HUES6 (cell line): ENCODE data around the gene BMP8B.

Source experiments
- H3K27ac ChIP-seq: 2 replicates; pipeline ENCODE4 v1.7.0; 2013; ENCODE audit warnings: low read depth, mild to moderate bottlenecking, low read length, inconsistent platforms
- H3K27me3 ChIP-seq: 2 replicates; pipeline ENCODE4 v1.6.1; 2013; ENCODE audit warnings: low read length; ENCODE audit not compliant: control insufficient read depth, insufficient read depth
- H3K36me3 ChIP-seq: 2 replicates; pipeline ENCODE4 v1.6.1; 2013; ENCODE audit warnings: low read length; ENCODE audit not compliant: control insufficient read depth, insufficient read depth
- H3K4me1 ChIP-seq: 2 replicates; pipeline ENCODE4 v1.6.1; 2013; ENCODE audit warnings: low read length; ENCODE audit not compliant: control insufficient read depth, insufficient read depth
- H3K4me3 ChIP-seq: 2 replicates; pipeline ENCODE4 v1.5.1; 2013; ENCODE audit warnings: low read depth, low read length
- H3K9ac ChIP-seq: one replicate; pipeline ENCODE4 v1.6.1; 2013; ENCODE audit warnings: mild to moderate bottlenecking, low read length
- H3K9me3 ChIP-seq: 2 replicates; pipeline ENCODE4 v1.6.1; 2013; ENCODE audit warnings: low read depth, low read length; ENCODE audit not compliant: control insufficient read depth, insufficient read depth

BMP8B gene

DNA sequence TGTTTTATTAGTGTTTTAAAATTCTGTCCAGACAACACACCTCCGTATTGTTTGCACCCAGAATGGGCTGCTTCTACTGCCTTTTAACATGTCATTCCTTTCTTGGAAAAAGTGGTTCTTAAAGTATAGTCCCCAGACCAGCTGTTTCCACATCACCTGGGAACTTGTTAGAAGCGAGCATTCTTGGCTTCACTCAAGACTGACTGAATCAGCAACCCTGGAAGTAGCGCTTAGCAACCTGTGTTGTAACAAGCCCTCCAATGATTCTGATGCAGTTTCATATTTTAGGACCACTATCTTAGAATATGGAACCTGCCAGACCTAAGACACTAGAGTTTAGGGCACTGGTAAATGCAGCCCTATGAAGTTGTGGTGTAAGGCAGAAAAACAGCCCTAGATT lies 55.9 kb downstream of the BMP8B start:
- no peak overlapping the region for H3K27ac ChIP-seq
- H3K9me3 ChIP-seq = no peaks in the 10 kb centered on the region
- no peaks in the 10 kb centered on the region for H3K36me3 ChIP-seq
- no peaks in the 10 kb centered on the region for H3K4me1 ChIP-seq
- H3K27me3 ChIP-seq = peaks cover 98% of the 10 kb centered on the region
- no peak overlapping the region for H3K9ac ChIP-seq
- H3K4me3 ChIP-seq = no peak overlapping the region

DNA sequence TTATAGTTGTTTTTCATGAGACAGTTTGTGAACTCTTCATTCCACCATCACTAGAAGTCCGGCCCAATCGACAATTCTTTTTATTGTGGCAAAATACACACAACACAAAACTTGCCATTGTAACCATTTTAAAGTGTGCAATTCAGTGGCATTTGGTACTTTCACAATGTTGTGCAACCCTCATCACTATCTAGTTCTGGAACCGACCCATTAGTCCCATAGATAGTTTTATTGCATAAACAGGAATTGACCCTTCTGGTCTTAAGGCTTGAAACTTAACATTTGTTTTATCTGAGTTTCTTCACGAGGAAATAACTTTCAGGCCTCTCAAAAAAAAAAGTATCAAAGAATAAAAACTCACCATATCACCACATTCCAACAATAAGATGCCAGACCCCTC lies 58.8 kb downstream of the BMP8B start:
- no peak overlapping the region for H3K27ac ChIP-seq
- peaks cover 99% of the 10 kb centered on the region for H3K27me3 ChIP-seq
- H3K9ac ChIP-seq = no peak overlapping the region
- no peaks in the 10 kb centered on the region for H3K9me3 ChIP-seq
- H3K4me3 ChIP-seq = no peak overlapping the region
- H3K36me3 ChIP-seq = no peaks in the 10 kb centered on the region
- H3K4me1 ChIP-seq = no peaks in the 10 kb centered on the region

GRCh38 chr1:39729030-39729429 lies 59.6 kb downstream of the BMP8B start:
- Histone ChIP-seq H3K4me3 (no peak overlapping the region), H3K4me1 (no peaks in the 10 kb centered on the region), H3K27me3 (peaks cover 99% of the 10 kb centered on the region), H3K36me3 (no peaks in the 10 kb centered on the region), H3K27ac (no peak overlapping the region), H3K9ac (no peak overlapping the region), H3K9me3 (no peaks in the 10 kb centered on the region)

DNA sequence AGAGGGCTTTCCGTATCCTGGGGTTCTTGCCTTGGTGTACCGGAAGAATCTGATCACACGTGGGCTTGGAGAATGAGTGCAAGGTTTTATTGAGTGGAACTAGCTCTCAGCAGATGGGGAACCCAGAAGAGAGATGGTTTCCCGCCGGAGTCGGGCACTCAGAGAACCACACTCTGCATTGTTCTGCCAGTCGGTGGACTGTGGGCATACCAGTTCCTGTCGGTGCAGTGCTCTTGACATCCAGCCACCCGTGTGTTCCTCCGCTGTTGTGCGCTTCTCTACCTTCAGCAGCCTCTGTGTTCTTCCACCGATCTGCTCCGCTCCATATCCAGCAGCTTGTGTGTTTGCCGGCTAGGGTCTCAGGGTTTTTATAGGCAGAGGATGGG lies 60.7 kb downstream of the BMP8B start:
- Histone ChIP-seq H3K27ac (no peak overlapping the region), H3K9me3 (no peaks in the 10 kb centered on the region), H3K4me3 (no peak overlapping the region), H3K9ac (no peak overlapping the region), H3K36me3 (no peaks in the 10 kb centered on the region), H3K4me1 (no peaks in the 10 kb centered on the region), H3K27me3 (peaks cover 99% of the 10 kb centered on the region)

- H3K9me3 ChIP-seq = no peaks in the 10 kb centered on the region
- H3K4me1 ChIP-seq = no peaks in the 10 kb centered on the region
- H3K36me3 ChIP-seq = no peaks in the 10 kb centered on the region
- H3K9ac ChIP-seq = no peak overlapping the region
- peaks cover 97% of the 10 kb centered on the region for H3K27me3 ChIP-seq
- no peak overlapping the region for H3K27ac ChIP-seq
- no peak overlapping the region for H3K4me3 ChIP-seq
These were observed 61.3 kb downstream of the BMP8B start for GRCh38 chr1:39727221-39727931.

DNA sequence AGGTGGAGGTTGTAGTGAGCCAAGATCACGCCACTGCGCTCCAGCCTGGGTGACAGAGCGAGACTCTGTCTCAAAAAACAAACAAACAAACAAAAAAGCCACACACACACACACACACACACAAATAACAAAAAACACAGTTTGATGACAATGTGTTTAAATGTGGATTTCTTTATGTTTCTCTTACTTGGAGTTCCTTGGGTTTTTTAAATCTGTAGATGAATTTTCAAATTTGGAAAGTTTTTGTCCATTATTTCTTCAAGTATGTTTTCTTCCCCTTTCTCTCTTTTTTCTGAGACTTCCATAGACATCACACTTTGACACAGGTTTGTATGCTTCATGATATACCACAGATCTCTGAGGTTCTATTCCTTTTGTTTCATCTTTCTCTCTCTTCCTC lies 62.1 kb downstream of the BMP8B start:
- peaks cover 98% of the 10 kb centered on the region for H3K27me3 ChIP-seq
- H3K4me1 ChIP-seq = no peaks in the 10 kb centered on the region
- no peaks in the 10 kb centered on the region for H3K36me3 ChIP-seq
- H3K9ac ChIP-seq = no peak overlapping the region
- H3K4me3 ChIP-seq = no peak overlapping the region
- no peak overlapping the region for H3K27ac ChIP-seq
- H3K9me3 ChIP-seq = no peaks in the 10 kb centered on the region

GRCh38 chr1:39722495-39722894 lies 66.2 kb downstream of the BMP8B start:
- Histone ChIP-seq H3K4me1 (no peaks in the 10 kb centered on the region), H3K4me3 (no peak overlapping the region), H3K27me3 (peaks cover 96% of the 10 kb centered on the region), H3K36me3 (no peaks in the 10 kb centered on the region), H3K9me3 (no peaks in the 10 kb centered on the region), H3K27ac (no peak overlapping the region), H3K9ac (no peak overlapping the region)

GRCh38 chr1:39721664-39722063 lies 67.0 kb downstream of the BMP8B start:
- Histone ChIP-seq H3K27ac (no peak overlapping the region), H3K27me3 (peaks cover 96% of the 10 kb centered on the region), H3K4me1 (no peaks in the 10 kb centered on the region)

GRCh38 chr1:39720094-39720999 lies 68.3 kb downstream of the BMP8B start:
- Histone ChIP-seq H3K27ac (no peak overlapping the region), H3K4me3 (no peak overlapping the region)

More at GRCh38 chr1:39721664-39722063, 67.0 kb downstream of the BMP8B start:
- no peaks in the 10 kb centered on the region for H3K9me3 ChIP-seq
- H3K4me3 ChIP-seq = no peak overlapping the region
- no peaks in the 10 kb centered on the region for H3K36me3 ChIP-seq
- H3K9ac ChIP-seq = no peak overlapping the region

GRCh38 chr1:39717809-39718208 lies 70.9 kb downstream of the BMP8B start:
- Histone ChIP-seq H3K27ac (no peak overlapping the region), H3K4me1 (no peaks in the 10 kb centered on the region), H3K9ac (no peak overlapping the region), H3K9me3 (no peaks in the 10 kb centered on the region), H3K4me3 (no peak overlapping the region), H3K36me3 (no peaks in the 10 kb centered on the region), H3K27me3 (peaks cover 98% of the 10 kb centered on the region)

More at GRCh38 chr1:39720094-39720999, 68.3 kb downstream of the BMP8B start:
- Histone ChIP-seq H3K4me1 (no peaks in the 10 kb centered on the region), H3K27me3 (peaks cover 96% of the 10 kb centered on the region), H3K9me3 (no peaks in the 10 kb centered on the region), H3K36me3 (no peaks in the 10 kb centered on the region), H3K9ac (no peak overlapping the region)

- Histone ChIP-seq H3K4me3 (no peak overlapping the region), H3K27ac (no peak overlapping the region), H3K9ac (no peak overlapping the region), H3K9me3 (no peaks in the 10 kb centered on the region), H3K4me1 (peaks cover 8% of the 10 kb centered on the region; the same call in 1 of the 2 replicates), H3K27me3 (peaks cover 100% of the 10 kb centered on the region), H3K36me3 (no peaks in the 10 kb centered on the region)
These were observed 75.1 kb downstream of the BMP8B start for GRCh38 chr1:39713557-39713956.
